GM18519 (cell line): Measurements from ENCODE around the gene UPF3A.
"Not testable (repeated sequence)": the region's sequence is repeated elsewhere in the genome, so short reads cannot be mapped to it uniquely, and the experiment has no call there.

Experiments
- ATAC-seq: cut with Tn5 transposase; IDR thresholded peaks from one replicate; pipeline ENCODE4 v1.9.1; 2021; ENCODE audit warnings: mild to moderate bottlenecking, moderate library complexity; ENCODE audit not compliant: unreplicated experiment, low FRiP score

UPF3A gene

GRCh38 chr13:114328595-114328994 lies 47.2 kb downstream of the UPF3A start:
- no peak for ATAC-seq

- no peak for ATAC-seq
Measured at GRCh38 chr13:114330086-114330485, 48.7 kb downstream of the UPF3A start.

- not testable (repeated sequence) for ATAC-seq
Measured at GRCh38 chr13:114333881-114334280, 52.5 kb downstream of the UPF3A start.

DNA sequence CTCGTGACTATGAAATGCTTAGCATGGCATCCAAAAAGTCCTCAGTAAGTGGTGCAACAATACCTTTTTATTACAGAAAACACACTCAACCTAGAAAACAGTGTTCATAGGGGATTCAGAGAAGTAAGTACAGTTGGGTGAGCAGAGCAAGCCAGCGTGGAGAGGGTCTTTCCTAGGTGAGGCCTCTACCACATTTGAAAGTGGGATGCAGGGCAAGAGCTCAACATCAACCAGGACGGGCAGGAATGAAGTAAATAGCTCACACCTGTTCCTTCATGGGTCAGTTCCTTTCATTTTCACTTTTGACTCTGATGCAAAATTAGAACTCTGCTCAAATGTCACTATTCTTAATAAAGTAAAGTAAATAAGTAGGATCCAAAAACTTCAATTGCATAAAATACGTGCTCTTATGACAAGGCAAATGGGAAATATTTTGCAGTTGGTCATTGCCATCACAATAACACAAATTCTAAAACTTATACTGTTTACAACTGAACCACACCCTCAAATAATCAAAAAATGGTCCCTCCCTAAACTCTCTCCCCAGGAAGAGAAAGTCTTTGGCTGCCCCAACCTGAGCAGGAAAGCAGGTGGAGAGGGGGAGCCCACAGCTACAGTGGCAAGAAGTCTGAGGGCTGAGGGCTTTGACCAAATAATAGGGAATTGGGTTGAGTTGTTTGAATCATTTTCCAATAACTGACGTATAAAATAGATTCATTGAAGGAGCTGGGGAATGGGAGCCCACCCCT lies 53.1 kb downstream of the UPF3A start:
- ATAC-seq = no peak

GRCh38 chr13:114336457-114336856 lies 55.1 kb downstream of the UPF3A start:
- not testable (repeated sequence) for ATAC-seq

GRCh38 chr13:114338959-114339358 lies 57.6 kb downstream of the UPF3A start:
- ATAC-seq = no peak

- ATAC-seq = no peak
Measured at GRCh38 chr13:114339857-114340534, 58.6 kb downstream of the UPF3A start.

DNA sequence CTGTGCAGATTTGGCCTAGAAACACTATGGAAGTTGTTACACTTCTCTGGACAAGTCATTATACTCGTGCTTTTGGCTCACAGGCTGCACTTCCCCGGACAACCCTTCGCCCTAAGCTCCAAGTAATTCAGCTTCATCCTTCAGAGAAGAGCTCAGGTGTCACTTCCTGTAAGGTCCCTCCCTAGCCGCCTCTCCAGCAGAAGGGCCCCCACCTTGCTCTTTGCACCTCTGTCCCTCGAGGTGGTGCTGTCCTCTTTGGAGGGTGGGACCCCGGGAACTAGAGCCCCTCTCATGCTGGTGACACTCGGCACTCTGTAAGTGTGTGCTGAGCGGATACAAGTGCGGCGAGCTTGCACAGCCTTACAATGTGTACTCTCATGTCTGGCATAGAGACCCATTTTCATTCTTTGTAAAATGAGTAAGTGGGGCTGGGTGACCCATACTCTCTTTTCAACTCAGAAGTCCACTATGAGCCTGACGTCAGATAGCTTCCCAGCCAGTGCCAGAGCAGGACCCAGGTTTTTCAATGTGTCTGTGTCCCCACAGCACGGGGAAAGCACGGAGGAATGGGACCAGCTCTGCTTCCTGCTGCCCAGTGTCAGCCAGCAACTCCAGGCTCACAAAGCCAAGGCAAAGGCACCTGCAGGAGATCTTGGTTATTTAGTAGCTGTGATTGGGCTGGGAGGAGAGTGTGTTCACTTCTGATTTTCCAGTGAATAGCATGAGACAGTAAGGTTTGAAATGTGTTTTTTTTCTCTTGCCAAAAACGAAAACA lies 59.8 kb downstream of the UPF3A start:
- ATAC-seq = no peak

GRCh38 chr13:114347256-114347655 lies 65.9 kb downstream of the UPF3A start:
- ATAC-seq = not testable (repeated sequence)

DNA sequence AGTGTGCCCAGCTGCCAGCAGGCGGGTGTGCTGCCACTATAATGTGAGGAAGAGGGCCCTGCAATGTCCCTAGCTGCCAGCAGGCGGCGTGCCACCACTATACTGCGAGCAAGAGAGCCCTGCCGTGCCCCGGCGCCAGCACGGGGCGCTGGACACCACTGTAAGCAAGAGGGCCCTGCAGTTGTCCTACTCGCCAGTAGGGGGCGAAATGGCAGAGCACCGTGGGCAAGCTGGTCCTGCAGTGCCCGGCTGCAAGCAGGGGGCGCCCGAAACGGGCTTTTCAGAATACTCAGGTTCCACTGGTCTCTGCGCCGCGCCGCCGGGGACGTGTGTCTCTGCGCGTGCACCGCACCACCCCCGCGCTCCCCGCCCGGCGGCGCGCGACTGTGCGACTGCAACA lies 71.4 kb downstream of the UPF3A start:
- not testable (repeated sequence) for ATAC-seq

GRCh38 chr13:114353382-114353781 lies 72.0 kb downstream of the UPF3A start:
- not testable (repeated sequence) for ATAC-seq
